Esophagus muscularis mucosa (tissue), 4 donors: ENCODE data around the gene CHN1.

ENCODE experiments used
- EP300 ChIP-seq: sonication (generic); formaldehyde crosslinking; IDR thresholded peaks from one replicate; pipeline ENCODE4 v1.6.1; 2017; ENCODE audit warnings: antibody characterized with exemption
- POLR2A ChIP-seq: fragments of 450-650 bp; IDR thresholded peaks from one replicate; pipeline ENCODE4 v1.6.1; 2017; ENCODE audit warnings: antibody characterized with exemption, moderate library complexity, mild to moderate bottlenecking, low read depth
- POLR2AphosphoS5 ChIP-seq, 2 donors: sonication (generic); formaldehyde crosslinking; IDR thresholded peaks; one replicate each; pipeline ENCODE4 v1.6.1; 2017; ENCODE audit warnings: antibody characterized with exemption in 2 of 2
- TF ChIP-seq, protein P1 (sequence below), 3 experiments: fragments of 200-600 bp in 2 of 3; fragments of 450-650 bp in 1 of 3; sonication (generic) in 2 of 3; IDR thresholded peaks; one replicate each; pipeline ENCODE4 v1.5.1; 2017 to 2019; ENCODE audit warnings: antibody characterized with exemption in 3 of 3, mild to moderate bottlenecking in 2 of 3, moderate library complexity in 1 of 3

DNA sequence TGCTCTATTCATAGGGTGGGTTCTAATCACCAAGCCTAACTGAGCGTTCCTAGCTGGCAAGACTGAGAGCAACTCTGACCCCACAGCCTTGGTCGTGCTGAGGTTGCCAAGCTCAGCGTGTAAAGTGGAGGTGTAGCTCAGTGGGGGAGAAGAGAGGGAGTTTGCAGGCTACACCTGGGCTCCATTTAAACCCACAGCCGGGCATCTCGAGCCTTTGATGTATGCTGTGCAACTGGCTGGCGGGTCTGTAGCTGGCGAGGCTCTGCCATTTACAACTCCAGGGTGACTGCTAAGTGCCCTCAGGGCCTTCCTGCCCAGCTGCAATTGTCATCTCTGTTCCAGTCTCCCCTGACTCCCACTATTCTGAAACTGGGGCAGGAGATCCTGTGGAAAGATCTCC lies 220.9 kb downstream of the CHN1 start:
- TF ChIP-seq, protein P1, sequence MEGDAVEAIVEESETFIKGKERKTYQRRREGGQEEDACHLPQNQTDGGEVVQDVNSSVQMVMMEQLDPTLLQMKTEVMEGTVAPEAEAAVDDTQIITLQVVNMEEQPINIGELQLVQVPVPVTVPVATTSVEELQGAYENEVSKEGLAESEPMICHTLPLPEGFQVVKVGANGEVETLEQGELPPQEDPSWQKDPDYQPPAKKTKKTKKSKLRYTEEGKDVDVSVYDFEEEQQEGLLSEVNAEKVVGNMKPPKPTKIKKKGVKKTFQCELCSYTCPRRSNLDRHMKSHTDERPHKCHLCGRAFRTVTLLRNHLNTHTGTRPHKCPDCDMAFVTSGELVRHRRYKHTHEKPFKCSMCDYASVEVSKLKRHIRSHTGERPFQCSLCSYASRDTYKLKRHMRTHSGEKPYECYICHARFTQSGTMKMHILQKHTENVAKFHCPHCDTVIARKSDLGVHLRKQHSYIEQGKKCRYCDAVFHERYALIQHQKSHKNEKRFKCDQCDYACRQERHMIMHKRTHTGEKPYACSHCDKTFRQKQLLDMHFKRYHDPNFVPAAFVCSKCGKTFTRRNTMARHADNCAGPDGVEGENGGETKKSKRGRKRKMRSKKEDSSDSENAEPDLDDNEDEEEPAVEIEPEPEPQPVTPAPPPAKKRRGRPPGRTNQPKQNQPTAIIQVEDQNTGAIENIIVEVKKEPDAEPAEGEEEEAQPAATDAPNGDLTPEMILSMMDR (IDR thresholded peaks at IDR 0.05) = no peak
- TF ChIP-seq POLR2A (no peak), EP300 (no peak), POLR2AphosphoS5 (IDR thresholded peaks at IDR 0.05) (no peak)
